CD4-positive, alpha-beta T cell (primary cell): ENCODE measurements around the gene ABCC5. TPM values are rescaled to one million over a fixed set of nuclear protein-coding genes. Genes with fewer than 3 reads are reported as not detected.

Experiments used
- ATAC-seq: fragments of 200-7000 bp; cut with Tn5 transposase; one replicate; pipeline ENCODE4 v1.10.0; 2022; ENCODE audit warnings: mild to moderate bottlenecking; ENCODE audit not compliant: poor library complexity
- CTCF ChIA-PET: fragments of 350-600 bp; sonication (Branson Sonifier 250); formaldehyde crosslinking; loops from one replicate; lab custom pipeline; 2021; ENCODE audit warnings: antibody characterized with exemption, inconsistent platforms; lab: Charles Lee
- POLR2A ChIA-PET: fragments of 350-600 bp; sonication (Branson Sonifier 250); formaldehyde crosslinking; loops from one replicate; lab custom pipeline; 2021; ENCODE audit warnings: antibody characterized with exemption, inconsistent platforms; lab: Charles Lee
- DNase-seq, 14 experiments: peaks; one replicate each; pipeline ENCODE4 v3.0.0-alpha.2; 2013 to 2020; ENCODE audit warnings: mixed read lengths in 2 of 14
- H3K27ac ChIP-seq, 2 donors: one replicate each; pipeline versions ENCODE4 v1.5.1 to v1.7.0; 2013; ENCODE audit warnings: low read length in 2 of 2, low read depth in 1 of 2, mild to moderate bottlenecking in 1 of 2
- H3K27me3 ChIP-seq, 2 experiments: 1 replicate in 1 of 2; 2 replicates in 1 of 2; pipeline versions ENCODE4 v1.6.1 to v1.7.0; 2013; ENCODE audit warnings: low read length in 2 of 2, control low read depth in 1 of 2, mild to moderate bottlenecking in 1 of 2, moderate library complexity in 1 of 2; ENCODE audit not compliant: insufficient read depth in 2 of 2, control insufficient read depth in 1 of 2
- H3K36me3 ChIP-seq: one replicate; pipeline ENCODE4 v1.6.1; 2013; ENCODE audit warnings: low read length, control low read depth; ENCODE audit not compliant: insufficient read depth
- H3K4me1 ChIP-seq: one replicate; pipeline ENCODE4 v1.6.1; 2013; ENCODE audit warnings: low read length, control low read depth; ENCODE audit not compliant: insufficient read depth
- H3K4me3 ChIP-seq: one replicate; pipeline ENCODE4 v1.5.1; 2013; ENCODE audit warnings: mild to moderate bottlenecking, low read length, moderate library complexity
- H3K9me3 ChIP-seq, 2 experiments: 1 replicate in 1 of 2; 2 replicates in 1 of 2; pipeline versions ENCODE4 v1.6.1 to v1.7.0; 2013; ENCODE audit warnings: low read length in 2 of 2, mild to moderate bottlenecking in 2 of 2, control low read depth in 1 of 2, moderate library complexity in 1 of 2; ENCODE audit not compliant: control insufficient read depth in 1 of 2, insufficient read depth in 1 of 2
- H3K27ac Mint-ChIP-seq: one replicate; pipeline ENCODE4 v1.8.0; 2020; ENCODE audit warnings: mixed read lengths
- H3K27me3 Mint-ChIP-seq: one replicate; pipeline ENCODE4 v1.8.0; 2021; ENCODE audit warnings: mixed read lengths
- H3K36me3 Mint-ChIP-seq: one replicate; pipeline ENCODE4 v1.8.0; 2021; ENCODE audit warnings: low read depth, mixed read lengths
- H3K4me1 Mint-ChIP-seq: one replicate; pipeline ENCODE4 v1.8.0; 2021; ENCODE audit warnings: low read depth, mixed read lengths
- H3K4me3 Mint-ChIP-seq: one replicate; pipeline ENCODE4 v1.8.0; 2020; ENCODE audit warnings: mild to moderate bottlenecking, mixed read lengths
- H3K9me3 Mint-ChIP-seq: one replicate; pipeline ENCODE4 v1.8.0; 2020; ENCODE audit warnings: mixed read lengths
- intact Hi-C, 2 experiments: fragments of 100-400 bp; cut with DNase I in 1 of 2; cut with micrococcal nuclease in 1 of 2; formaldehyde crosslinking; loops; one replicate each; pipeline versions ENCODE4 v1.15.1 to v1.9.0; 2023 to 2025; cut with DNase I, micrococcal nuclease
- total RNA-seq, 174 experiments: library from RNA in 2 of 174; stranded (reverse) in 2 of 174; gene quantifications; one replicate each; pipeline ENCODE4 v1.2.3 and lab custom pipeline; 2021 to 2026
- TF ChIP-seq, protein P1 (sequence below): fragments of 200-600 bp; IDR thresholded peaks from one replicate; pipeline ENCODE4 v1.8.0; 2022; ENCODE audit warnings: antibody characterized with exemption, mild to moderate bottlenecking

ABCC5 gene
- total RNA-seq, 2 experiments from 2014 or later, result 10.8 to 11.4 TPM

DNA sequence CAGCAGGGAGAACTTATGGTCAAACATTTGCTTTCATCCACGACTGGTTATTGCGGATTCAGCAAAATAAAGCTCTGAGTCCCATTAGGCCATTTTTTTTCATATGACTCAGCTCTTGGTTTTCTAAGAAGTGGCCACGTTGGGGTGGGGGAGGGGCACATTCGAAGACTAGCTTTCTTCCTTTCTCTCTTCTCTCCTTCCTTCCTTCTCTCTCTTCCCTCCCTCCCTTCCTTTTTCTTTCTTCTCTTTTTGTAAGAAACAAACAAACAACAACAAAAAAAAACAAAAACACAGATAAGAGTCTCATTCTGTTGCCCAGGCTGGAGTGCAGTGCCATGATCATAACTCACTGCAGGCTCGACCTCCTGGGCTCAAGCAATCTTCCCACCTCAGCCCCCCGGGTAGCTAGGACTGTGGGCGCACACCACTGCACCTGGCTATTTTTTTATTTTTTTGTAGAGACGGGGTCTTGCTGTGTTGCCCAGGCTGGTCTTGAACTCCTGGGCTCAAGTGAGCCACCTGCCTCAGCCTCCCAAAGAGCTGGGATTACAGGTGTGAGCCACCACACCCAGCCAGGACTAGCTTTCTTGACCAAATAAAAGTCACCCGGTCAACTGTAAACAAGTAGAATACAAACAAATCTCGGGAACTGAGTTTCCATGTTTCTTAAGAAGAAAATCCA is 41.6 kb downstream of the ABCC5 start:
- Mint-ChIP-seq H3K27me3 (no peaks in the 10 kb centered on the region), H3K4me3 (no peak overlapping the region), H3K27ac (no peak overlapping the region), H3K4me1 (no peaks in the 10 kb centered on the region), H3K36me3 (peaks cover 35% of the 10 kb centered on the region), H3K9me3 (no peaks in the 10 kb centered on the region)
- H3K27me3 ChIP-seq, result no peaks in the 10 kb centered on the region
- H3K9me3 ChIP-seq, result no peaks in the 10 kb centered on the region
- intact Hi-C loops, result no loop called here
- H3K27ac ChIP-seq, result no peak overlapping the region
- no peaks in the 10 kb centered on the region for H3K4me1 ChIP-seq
- peaks cover 4% of the 10 kb centered on the region for H3K36me3 ChIP-seq
- ATAC-seq, result no peak
- CTCF ChIA-PET, result no interaction called here
- TF ChIP-seq, protein P1, sequence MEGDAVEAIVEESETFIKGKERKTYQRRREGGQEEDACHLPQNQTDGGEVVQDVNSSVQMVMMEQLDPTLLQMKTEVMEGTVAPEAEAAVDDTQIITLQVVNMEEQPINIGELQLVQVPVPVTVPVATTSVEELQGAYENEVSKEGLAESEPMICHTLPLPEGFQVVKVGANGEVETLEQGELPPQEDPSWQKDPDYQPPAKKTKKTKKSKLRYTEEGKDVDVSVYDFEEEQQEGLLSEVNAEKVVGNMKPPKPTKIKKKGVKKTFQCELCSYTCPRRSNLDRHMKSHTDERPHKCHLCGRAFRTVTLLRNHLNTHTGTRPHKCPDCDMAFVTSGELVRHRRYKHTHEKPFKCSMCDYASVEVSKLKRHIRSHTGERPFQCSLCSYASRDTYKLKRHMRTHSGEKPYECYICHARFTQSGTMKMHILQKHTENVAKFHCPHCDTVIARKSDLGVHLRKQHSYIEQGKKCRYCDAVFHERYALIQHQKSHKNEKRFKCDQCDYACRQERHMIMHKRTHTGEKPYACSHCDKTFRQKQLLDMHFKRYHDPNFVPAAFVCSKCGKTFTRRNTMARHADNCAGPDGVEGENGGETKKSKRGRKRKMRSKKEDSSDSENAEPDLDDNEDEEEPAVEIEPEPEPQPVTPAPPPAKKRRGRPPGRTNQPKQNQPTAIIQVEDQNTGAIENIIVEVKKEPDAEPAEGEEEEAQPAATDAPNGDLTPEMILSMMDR, result no peak
- POLR2A ChIA-PET, result no interaction called here
- DNase-seq, result no peak
- H3K4me3 ChIP-seq, result no peak overlapping the region

DNA sequence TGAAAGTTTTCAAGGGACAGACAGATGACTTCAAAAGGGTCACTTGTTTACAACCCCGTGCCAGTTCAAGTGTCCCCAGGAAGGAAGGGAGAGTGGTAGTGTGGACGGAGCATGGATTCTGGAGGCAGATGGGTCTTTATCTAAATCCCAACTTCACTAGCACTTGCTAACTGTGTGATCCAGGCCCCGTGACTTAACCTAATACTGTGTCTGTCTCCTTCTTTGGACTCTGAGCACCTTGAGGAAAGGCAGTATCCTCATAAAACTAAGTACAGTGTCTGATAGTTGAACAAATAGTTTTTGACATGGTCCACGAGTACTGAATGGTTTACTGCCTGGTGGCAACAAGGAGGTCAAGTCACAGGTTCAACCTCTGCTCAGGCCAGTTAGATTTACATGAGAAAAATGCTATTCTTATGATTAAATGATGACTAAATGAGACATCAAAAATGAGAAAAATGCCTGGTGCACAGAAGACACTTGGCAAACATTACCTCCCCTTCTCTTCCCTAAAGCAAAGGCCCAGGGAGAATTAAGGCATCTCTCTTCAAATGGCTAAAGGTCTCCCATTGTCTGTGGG is 48.9 kb downstream of the ABCC5 start:
- ChIA-PET POLR2A (no interaction called here), CTCF (no interaction called here)
- Mint-ChIP-seq H3K4me1 (no peaks in the 10 kb centered on the region), H3K27ac (no peak overlapping the region), H3K27me3 (no peaks in the 10 kb centered on the region), H3K9me3 (no peaks in the 10 kb centered on the region), H3K36me3 (peaks cover 70% of the 10 kb centered on the region), H3K4me3 (no peak overlapping the region)
- no peak for ATAC-seq
- no peaks in the 10 kb centered on the region for H3K4me1 ChIP-seq
- no peak overlapping the region for H3K4me3 ChIP-seq
- H3K27me3 ChIP-seq, result no peaks in the 10 kb centered on the region
- H3K9me3 ChIP-seq, result no peaks in the 10 kb centered on the region
- intact Hi-C loops, result no loop called here
- no peak for DNase-seq
- H3K36me3 ChIP-seq, result peaks cover 11% of the 10 kb centered on the region
- TF ChIP-seq, protein P1, result no peak
- no peak overlapping the region for H3K27ac ChIP-seq

DNA sequence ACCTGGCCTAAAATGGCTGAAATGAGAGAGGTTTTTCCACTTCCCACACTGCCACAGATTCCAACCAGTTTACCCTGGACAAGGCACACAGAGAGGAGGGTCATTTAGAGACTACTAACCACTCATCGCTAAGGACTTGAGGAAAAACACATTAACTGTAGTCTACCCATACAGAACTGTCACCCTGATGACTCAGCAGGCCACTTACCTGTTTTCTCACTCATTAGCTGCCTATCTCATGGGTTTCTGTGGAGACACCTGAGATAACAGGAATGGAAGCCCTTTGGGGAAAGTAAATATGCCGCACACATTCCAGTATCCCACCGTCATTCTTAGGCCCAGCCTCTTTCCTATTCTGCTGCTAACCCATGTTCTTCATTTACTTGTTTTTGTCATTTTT is 50.0 kb downstream of the ABCC5 start:
- POLR2A ChIA-PET, result no interaction called here
- TF ChIP-seq, protein P1, result no peak

More for the DNA sequence above, 50.0 kb downstream of the ABCC5 start:
- Histone ChIP-seq H3K36me3 (peaks cover 17% of the 10 kb centered on the region), H3K4me1 (no peaks in the 10 kb centered on the region), H3K9me3 (no peaks in the 10 kb centered on the region), H3K4me3 (no peak overlapping the region), H3K27me3 (no peaks in the 10 kb centered on the region), H3K27ac (no peak overlapping the region)
- ATAC-seq (no peak), DNase-seq (no peak)
- H3K4me3 Mint-ChIP-seq, result no peak overlapping the region
- H3K27ac Mint-ChIP-seq, result no peak overlapping the region
- intact Hi-C loops, result no loop called here
- peaks cover 65% of the 10 kb centered on the region for H3K36me3 Mint-ChIP-seq
- CTCF ChIA-PET, result no interaction called here
- H3K4me1 Mint-ChIP-seq, result no peaks in the 10 kb centered on the region
- H3K27me3 Mint-ChIP-seq, result no peaks in the 10 kb centered on the region
- no peaks in the 10 kb centered on the region for H3K9me3 Mint-ChIP-seq
